ENCODE measurements around the gene ZNF784.

- no peak for TF ChIP-seq FOXK2 (IDR thresholded peaks at IDR 0.05)
- no peak for TF ChIP-seq BRCA1 (IDR thresholded peaks at IDR 0.05; ENCODE audit: low read depth, low read length)
- TF ChIP-seq CTCF (IDR thresholded peaks at IDR 0.05 in 2 of 3, conservative IDR thresholded peaks at IDR 0.05 in 1 of 3; ENCODE audit: control insufficient read depth in 2 of 3, extremely low read depth in 1 of 3, insufficient read depth in 1 of 3, low read depth in 3 of 3, low read length in 3 of 3), result no peak
- no peak for TF ChIP-seq ATF3 (IDR thresholded peaks at IDR 0.05; ENCODE audit: borderline replicate concordance, extremely low read depth, low read depth, low read length)
- TF ChIP-seq FOS (IDR thresholded peaks at IDR 0.05; ENCODE audit: borderline replicate concordance, extremely low read depth, insufficient read length), result no peak
- TF ChIP-seq CEBPB (IDR thresholded peaks at IDR 0.05; ENCODE audit: borderline replicate concordance in 1 of 2, low read depth in 2 of 2, low read length in 2 of 2), result no peak
- TF ChIP-seq JUND (IDR thresholded peaks at IDR 0.05; ENCODE audit: low read depth, low read length), result no peak
- no peak for TF ChIP-seq ATF7 (IDR thresholded peaks at IDR 0.05; ENCODE audit: low read depth)
- TF ChIP-seq ZSCAN29 (IDR thresholded peaks at IDR 0.05), result no peak
- no peak for TF ChIP-seq SIN3A (IDR thresholded peaks at IDR 0.05; ENCODE audit: low read depth, low read length)
- no peak for TF ChIP-seq EZH2 (IDR thresholded peaks at IDR 0.05; ENCODE audit: borderline replicate concordance, control insufficient read depth, low read depth, low read length)
Measured at GRCh38 chr19:55603115-55603514, 21.3 kb downstream of the ZNF784 start.
